ENCODE results near the gene DAD1.

DAD1 gene

GRCh38 chr14:22536853-22537338 is 52.1 kb downstream of the DAD1 start:
- DNase-seq (ENCODE audit: low read depth, low spot score): peak; percentile 67

GRCh38 chr14:22535916-22536315 is 53.1 kb downstream of the DAD1 start:
- no peak for DNase-seq (ENCODE audit: low read depth, low spot score)

GRCh38 chr14:22535126-22535525 is 53.9 kb downstream of the DAD1 start:
- no peak for DNase-seq (ENCODE audit: low read depth, low spot score)

GRCh38 chr14:22534547-22534946 is 54.5 kb downstream of the DAD1 start:
- no peak for DNase-seq (ENCODE audit: low read depth, low spot score)

GRCh38 chr14:22533739-22534359 is 55.2 kb downstream of the DAD1 start:
- DNase-seq (ENCODE audit: low read depth, low spot score): no peak

- no peak for DNase-seq (ENCODE audit: low read depth, low spot score)
These were observed 55.8 kb downstream of the DAD1 start for GRCh38 chr14:22533057-22533704.

GRCh38 chr14:22532345-22533056 is 56.5 kb downstream of the DAD1 start:
- no peak for DNase-seq (ENCODE audit: low read depth, low spot score)

GRCh38 chr14:22531451-22532344 is 57.3 kb downstream of the DAD1 start:
- DNase-seq (ENCODE audit: low read depth, low spot score): no peak

GRCh38 chr14:22530127-22530526 is 58.9 kb downstream of the DAD1 start:
- no peak for DNase-seq (ENCODE audit: low read depth, low spot score)

- DNase-seq (ENCODE audit: low read depth, low spot score): no peak
These were observed 62.3 kb downstream of the DAD1 start for GRCh38 chr14:22526744-22527143.

GRCh38 chr14:22526218-22526617 is 62.8 kb downstream of the DAD1 start:
- no peak for DNase-seq (ENCODE audit: low read depth, low spot score)

GRCh38 chr14:22524784-22525161 is 64.3 kb downstream of the DAD1 start:
- DNase-seq (ENCODE audit: low read depth, low spot score): no peak

- DNase-seq (ENCODE audit: low read depth, low spot score): no peak
These were observed 64.8 kb downstream of the DAD1 start for GRCh38 chr14:22524115-22524783.

GRCh38 chr14:22523283-22523682 is 65.7 kb downstream of the DAD1 start:
- no peak for DNase-seq (ENCODE audit: low read depth, low spot score)

- no peak for DNase-seq (ENCODE audit: low read depth, low spot score)
These were observed 66.5 kb downstream of the DAD1 start for GRCh38 chr14:22522466-22522957.

GRCh38 chr14:22521449-22522239 is 67.4 kb downstream of the DAD1 start:
- DNase-seq (ENCODE audit: low read depth, low spot score): no peak

- no peak for DNase-seq (ENCODE audit: low read depth, low spot score)
These were observed 68.2 kb downstream of the DAD1 start for GRCh38 chr14:22520796-22521195.

GRCh38 chr14:22519877-22520685 is 68.9 kb downstream of the DAD1 start:
- no peak for DNase-seq (ENCODE audit: low read depth, low spot score)

- no peak for DNase-seq (ENCODE audit: low read depth, low spot score)
These were observed 71.0 kb downstream of the DAD1 start for GRCh38 chr14:22518073-22518472.
